ENCODE data around the gene GTPBP6.

Gene GTPBP6

GRCh38 chrX:318739-319578, at the start of gene GTPBP6:
TSS of gene GTPBP6 (minus strand) at chrX:318796. CDS start at chrX:318787, 9 bp downstream.
- DNase-seq, result peak; percentile 100

- no peak for DNase-seq
Observed at GRCh38 chrX:367866-368265, 49.3 kb upstream of the GTPBP6 start.

GRCh38 chrX:367349-367748, 48.8 kb upstream of the GTPBP6 start:
- DNase-seq, result no peak

- DNase-seq, result no peak
Observed at GRCh38 chrX:363621-364375, 45.2 kb upstream of the GTPBP6 start.

GRCh38 chrX:362937-363620, 44.5 kb upstream of the GTPBP6 start:
- DNase-seq, result no peak

- no peak for DNase-seq
Observed at GRCh38 chrX:362351-362750, 43.8 kb upstream of the GTPBP6 start.

GRCh38 chrX:361231-362145, 42.9 kb upstream of the GTPBP6 start:
- DNase-seq, result no peak

GRCh38 chrX:360496-361150, 42.0 kb upstream of the GTPBP6 start:
- DNase-seq, result no peak

- DNase-seq, result no peak
Observed at GRCh38 chrX:358651-359143, 40.1 kb upstream of the GTPBP6 start.

- peak; percentile 66 for DNase-seq
Observed at GRCh38 chrX:357693-358471, 39.3 kb upstream of the GTPBP6 start.

- DNase-seq, result no peak
Observed at GRCh38 chrX:357035-357692, 38.6 kb upstream of the GTPBP6 start.

GRCh38 chrX:356385-357034, 37.9 kb upstream of the GTPBP6 start:
- no peak for DNase-seq

- DNase-seq, result no peak
Observed at GRCh38 chrX:355329-356050, 36.9 kb upstream of the GTPBP6 start.

GRCh38 chrX:353566-354535, 35.3 kb upstream of the GTPBP6 start:
- DNase-seq, result no peak

- DNase-seq, result no peak
Observed at GRCh38 chrX:352582-353314, 34.2 kb upstream of the GTPBP6 start.

- DNase-seq, result no peak
Observed at GRCh38 chrX:352181-352580, 33.6 kb upstream of the GTPBP6 start.

- no peak for DNase-seq
Observed at GRCh38 chrX:351736-352135, 33.1 kb upstream of the GTPBP6 start.

Data from CD4-positive, alpha-beta T cell treated with Interleukin-12 subunit alpha and Interleukin-12 subunit beta, for 1 hour (primary cell).